ENCODE data around the gene PTPRG. TPM values are rescaled to one million over a fixed set of nuclear protein-coding genes. Genes with fewer than 3 reads are reported as not detected.

Gene PTPRG
- total RNA-seq, 1 donor from 2014 or later: 3.7 TPM

- H3K9me3 Mint-ChIP-seq: no peaks in the 10 kb centered on the region
- intact Hi-C loops (cut with micrococcal nuclease): no loop called here
- no peak for DNase-seq (ENCODE audit: low spot score)
- H3K27ac Mint-ChIP-seq: no peak overlapping the region
- no peaks in the 10 kb centered on the region for H3K27me3 Mint-ChIP-seq (ENCODE audit: insufficient read depth)
- H3K4me1 Mint-ChIP-seq (ENCODE audit: low read depth): no peaks in the 10 kb centered on the region
- no peak overlapping the region for H3K4me3 Mint-ChIP-seq
- no peaks in the 10 kb centered on the region for H3K36me3 Mint-ChIP-seq (ENCODE audit: low read depth)
Observed at GRCh38 chr3:61597906-61598305, 36.5 kb downstream of the PTPRG start.

- Mint-ChIP-seq H3K27me3 (ENCODE audit: insufficient read depth) (no peaks in the 10 kb centered on the region), H3K9me3 (no peaks in the 10 kb centered on the region), H3K36me3 (ENCODE audit: low read depth) (no peaks in the 10 kb centered on the region), H3K4me1 (ENCODE audit: low read depth) (no peaks in the 10 kb centered on the region), H3K27ac (no peak overlapping the region), H3K4me3 (no peak overlapping the region)
- no peak for DNase-seq (ENCODE audit: low spot score)
- intact Hi-C loops (cut with micrococcal nuclease): no loop called here
Observed at GRCh38 chr3:61600195-61600594, 38.8 kb downstream of the PTPRG start.

GRCh38 chr3:61601831-61602230 is 40.5 kb downstream of the PTPRG start:
- H3K9me3 Mint-ChIP-seq: no peaks in the 10 kb centered on the region
- H3K36me3 Mint-ChIP-seq (ENCODE audit: low read depth): no peaks in the 10 kb centered on the region
- intact Hi-C loops (cut with micrococcal nuclease): no loop called here
- H3K27ac Mint-ChIP-seq: no peak overlapping the region
- no peak for DNase-seq (ENCODE audit: low spot score)
- H3K4me3 Mint-ChIP-seq: no peak overlapping the region
- no peaks in the 10 kb centered on the region for H3K27me3 Mint-ChIP-seq (ENCODE audit: insufficient read depth)
- H3K4me1 Mint-ChIP-seq (ENCODE audit: low read depth): no peaks in the 10 kb centered on the region

- H3K4me1 Mint-ChIP-seq (ENCODE audit: low read depth): no peaks in the 10 kb centered on the region
- H3K36me3 Mint-ChIP-seq (ENCODE audit: low read depth): no peaks in the 10 kb centered on the region
- H3K4me3 Mint-ChIP-seq: no peak overlapping the region
- no peak for DNase-seq (ENCODE audit: low spot score)
- H3K27ac Mint-ChIP-seq: no peak overlapping the region
- intact Hi-C loops (cut with micrococcal nuclease): no loop called here
- H3K27me3 Mint-ChIP-seq (ENCODE audit: insufficient read depth): no peaks in the 10 kb centered on the region
- no peaks in the 10 kb centered on the region for H3K9me3 Mint-ChIP-seq
Observed at GRCh38 chr3:61602466-61602865, 41.1 kb downstream of the PTPRG start.

- no peaks in the 10 kb centered on the region for H3K4me1 Mint-ChIP-seq (ENCODE audit: low read depth)
- intact Hi-C loops (cut with micrococcal nuclease): no loop called here
- H3K27ac Mint-ChIP-seq: no peak overlapping the region
- no peaks in the 10 kb centered on the region for H3K27me3 Mint-ChIP-seq (ENCODE audit: insufficient read depth)
- no peaks in the 10 kb centered on the region for H3K36me3 Mint-ChIP-seq (ENCODE audit: low read depth)
- H3K4me3 Mint-ChIP-seq: no peak overlapping the region
- no peak for DNase-seq (ENCODE audit: low spot score)
- H3K9me3 Mint-ChIP-seq: no peaks in the 10 kb centered on the region
Observed at GRCh38 chr3:61605589-61606175, 44.3 kb downstream of the PTPRG start.

GRCh38 chr3:61606196-61606595 is 44.8 kb downstream of the PTPRG start:
- Mint-ChIP-seq H3K9me3 (no peaks in the 10 kb centered on the region), H3K36me3 (ENCODE audit: low read depth) (no peaks in the 10 kb centered on the region), H3K27me3 (ENCODE audit: insufficient read depth) (no peaks in the 10 kb centered on the region), H3K4me3 (no peak overlapping the region), H3K4me1 (ENCODE audit: low read depth) (no peaks in the 10 kb centered on the region), H3K27ac (no peak overlapping the region)
- no peak for DNase-seq (ENCODE audit: low spot score)
- intact Hi-C loops (cut with micrococcal nuclease): no loop called here

- H3K36me3 Mint-ChIP-seq (ENCODE audit: low read depth): no peaks in the 10 kb centered on the region
- H3K27me3 Mint-ChIP-seq (ENCODE audit: insufficient read depth): no peaks in the 10 kb centered on the region
- no peak overlapping the region for H3K4me3 Mint-ChIP-seq
- no peaks in the 10 kb centered on the region for H3K9me3 Mint-ChIP-seq
- H3K27ac Mint-ChIP-seq: no peak overlapping the region
- intact Hi-C loops (cut with micrococcal nuclease): no loop called here
- no peak for DNase-seq (ENCODE audit: low spot score)
- no peaks in the 10 kb centered on the region for H3K4me1 Mint-ChIP-seq (ENCODE audit: low read depth)
Observed at GRCh38 chr3:61608072-61608471, 46.7 kb downstream of the PTPRG start.

GRCh38 chr3:61608711-61609110 is 47.3 kb downstream of the PTPRG start:
- Mint-ChIP-seq H3K27ac (no peak overlapping the region), H3K27me3 (ENCODE audit: insufficient read depth) (no peaks in the 10 kb centered on the region), H3K9me3 (no peaks in the 10 kb centered on the region), H3K4me1 (ENCODE audit: low read depth) (no peaks in the 10 kb centered on the region), H3K36me3 (ENCODE audit: low read depth) (no peaks in the 10 kb centered on the region), H3K4me3 (no peak overlapping the region)
- DNase-seq (ENCODE audit: low spot score): no peak
- intact Hi-C loops (cut with micrococcal nuclease): no loop called here

GRCh38 chr3:61610316-61610715 is 48.9 kb downstream of the PTPRG start:
- Mint-ChIP-seq H3K36me3 (ENCODE audit: low read depth) (no peaks in the 10 kb centered on the region), H3K4me3 (no peak overlapping the region)
- intact Hi-C loops (cut with micrococcal nuclease): no loop called here

GRCh38 chr3:61612211-61613194 is 51.1 kb downstream of the PTPRG start:
- H3K27ac Mint-ChIP-seq: no peak overlapping the region
- no peaks in the 10 kb centered on the region for H3K36me3 Mint-ChIP-seq (ENCODE audit: low read depth)

More at GRCh38 chr3:61610316-61610715, 48.9 kb downstream of the PTPRG start:
- Mint-ChIP-seq H3K4me1 (ENCODE audit: low read depth) (no peaks in the 10 kb centered on the region), H3K27me3 (ENCODE audit: insufficient read depth) (peaks cover 3% of the 10 kb centered on the region), H3K27ac (no peak overlapping the region), H3K9me3 (no peaks in the 10 kb centered on the region)
- DNase-seq (ENCODE audit: low spot score): no peak

GRCh38 chr3:61613666-61614065 is 52.3 kb downstream of the PTPRG start:
- Mint-ChIP-seq H3K4me1 (ENCODE audit: low read depth) (no peaks in the 10 kb centered on the region), H3K27ac (no peak overlapping the region), H3K27me3 (ENCODE audit: insufficient read depth) (peaks cover 3% of the 10 kb centered on the region), H3K9me3 (no peaks in the 10 kb centered on the region), H3K4me3 (no peak overlapping the region), H3K36me3 (ENCODE audit: low read depth) (no peaks in the 10 kb centered on the region)
- no peak for DNase-seq (ENCODE audit: low spot score)
- intact Hi-C loops (cut with micrococcal nuclease): no loop called here

More at GRCh38 chr3:61612211-61613194, 51.1 kb downstream of the PTPRG start:
- no peak overlapping the region for H3K4me3 Mint-ChIP-seq
- intact Hi-C loops (cut with micrococcal nuclease): no loop called here
- no peaks in the 10 kb centered on the region for H3K9me3 Mint-ChIP-seq
- H3K4me1 Mint-ChIP-seq (ENCODE audit: low read depth): no peaks in the 10 kb centered on the region
- H3K27me3 Mint-ChIP-seq (ENCODE audit: insufficient read depth): peaks cover 3% of the 10 kb centered on the region
- DNase-seq (ENCODE audit: low spot score): no peak

GRCh38 chr3:61615643-61616042 is 54.3 kb downstream of the PTPRG start:
- H3K4me3 Mint-ChIP-seq: no peak overlapping the region
- intact Hi-C loops (cut with micrococcal nuclease): no loop called here

GRCh38 chr3:61616586-61616985 is 55.2 kb downstream of the PTPRG start:
- Mint-ChIP-seq H3K36me3 (ENCODE audit: low read depth) (no peaks in the 10 kb centered on the region), H3K4me3 (no peak overlapping the region), H3K9me3 (no peaks in the 10 kb centered on the region), H3K27me3 (ENCODE audit: insufficient read depth) (peaks cover 7% of the 10 kb centered on the region), H3K4me1 (ENCODE audit: low read depth) (no peaks in the 10 kb centered on the region), H3K27ac (no peak overlapping the region)
- no peak for DNase-seq (ENCODE audit: low spot score)
- intact Hi-C loops (cut with micrococcal nuclease): no loop called here

More at GRCh38 chr3:61615643-61616042, 54.3 kb downstream of the PTPRG start:
- Mint-ChIP-seq H3K27ac (no peak overlapping the region), H3K36me3 (ENCODE audit: low read depth) (no peaks in the 10 kb centered on the region), H3K27me3 (ENCODE audit: insufficient read depth) (peaks cover 7% of the 10 kb centered on the region), H3K9me3 (no peaks in the 10 kb centered on the region), H3K4me1 (ENCODE audit: low read depth) (no peaks in the 10 kb centered on the region)
- no peak for DNase-seq (ENCODE audit: low spot score)

Data from activated T-helper 1 cell treated with anti-CD3 and anti-CD28 coated beads, Interleukin-12 subunit alpha, Interleukin-12 subunit beta, Interleukin-2, Interleukin-4 antibody, amounts not matched to agents 30 ng/mL and 10 ng/mL and 1 ng/mL, durations not matched to agents 14 hours and 24 hours and 36 hours (primary cell).